ENCODE results near the gene NUSAP1. TPM values are rescaled to one million over a fixed set of nuclear protein-coding genes. Genes with fewer than 3 reads are reported as not detected.

The NUSAP1 gene
- polyA plus RNA-seq, 3 donors, result 2.4 to 4.0 (median 3.5) TPM

DNA sequence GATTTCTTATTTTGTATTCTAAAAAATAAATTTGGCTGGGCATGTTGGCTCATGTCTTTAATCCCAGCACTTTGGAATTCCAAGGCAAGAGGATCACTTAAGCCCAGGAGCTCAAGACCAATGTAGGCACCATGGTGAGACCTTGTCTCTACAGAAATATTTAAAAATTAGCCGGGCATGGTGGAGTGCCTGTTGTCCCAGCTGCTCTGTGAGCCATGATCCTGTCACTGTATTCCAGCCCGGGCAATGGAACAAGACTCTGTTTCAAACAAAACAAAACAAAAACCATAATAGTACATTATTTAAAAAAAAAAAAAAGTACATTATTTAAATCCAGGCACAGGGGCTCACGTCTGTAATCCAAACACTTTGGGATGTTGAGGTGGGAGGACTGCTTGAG is 78.8 kb downstream of the NUSAP1 start:
- H3K9me3 ChIP-seq (replicated peaks in 1 of 2; ENCODE audit: control insufficient read depth in 1 of 2, insufficient read depth in 1 of 2, low read length in 2 of 2), result no peaks in the 10 kb centered on the region
- no peaks in the 10 kb centered on the region for H3K36me3 ChIP-seq (replicated peaks in 1 of 2; ENCODE audit: control insufficient read depth in 1 of 2, insufficient read depth in 2 of 2, low read length in 2 of 2)
- no peak overlapping the region for H3K27ac ChIP-seq (ENCODE audit: low read depth in 1 of 2, low read length in 2 of 2)
- H3K79me2 ChIP-seq (ENCODE audit: insufficient read depth, low read length), result peaks cover 13% of the 10 kb centered on the region
- no peak overlapping the region for H3K4me2 ChIP-seq (replicated peaks; ENCODE audit: extremely low read depth, low read length, poor library complexity, severe bottlenecking)
- Mint-ChIP-seq H3K4me1 (peaks cover 43% of the 10 kb centered on the region), H3K27ac (no peak overlapping the region), H3K27me3 (ENCODE audit: low read depth in 3 of 3) (peaks cover 0 to 2% (median 0%) of the 10 kb centered on the region in 3 donors), H3K9me3 (peaks cover 0 to 1% (median 0%) of the 10 kb centered on the region in 7 donors), H3K36me3 (peaks cover 0 to 4% of the 10 kb centered on the region in 2 donors), H3K4me3 (no peak overlapping the region)
- H3K27me3 ChIP-seq (ENCODE audit: control insufficient read depth in 2 of 2, insufficient read depth in 2 of 2, low read length in 2 of 2), result no peaks in the 10 kb centered on the region
- intact Hi-C loops (cut with micrococcal nuclease), result loop anchor here (5.0 to 10.0 kb wide), 2 partner anchors 127 to 294 kb away; partner anchors contain the start of gene INO80 (in 1 of the 2)
- no peaks in the 10 kb centered on the region for H4K20me1 ChIP-seq (ENCODE audit: insufficient read depth, low read length)
- H2AFZ ChIP-seq (ENCODE audit: insufficient read depth, low read depth, low read length, poor library complexity, severe bottlenecking), result no peak overlapping the region
- 100% methylated on average over 1 of the region's 3 CpGs for WGBS (ENCODE audit: insufficient coverage)
- H3K4me3 ChIP-seq (replicated peaks in 1 of 3; ENCODE audit: low read depth in 2 of 3, low read length in 3 of 3), result no peak overlapping the region
- H3K4me1 ChIP-seq (ENCODE audit: control insufficient read depth in 1 of 2, insufficient read depth in 2 of 2, low read length in 2 of 2), result peaks cover 49 to 51% of the 10 kb centered on the region in 2 donors
- TF ChIP-seq, protein P1, sequence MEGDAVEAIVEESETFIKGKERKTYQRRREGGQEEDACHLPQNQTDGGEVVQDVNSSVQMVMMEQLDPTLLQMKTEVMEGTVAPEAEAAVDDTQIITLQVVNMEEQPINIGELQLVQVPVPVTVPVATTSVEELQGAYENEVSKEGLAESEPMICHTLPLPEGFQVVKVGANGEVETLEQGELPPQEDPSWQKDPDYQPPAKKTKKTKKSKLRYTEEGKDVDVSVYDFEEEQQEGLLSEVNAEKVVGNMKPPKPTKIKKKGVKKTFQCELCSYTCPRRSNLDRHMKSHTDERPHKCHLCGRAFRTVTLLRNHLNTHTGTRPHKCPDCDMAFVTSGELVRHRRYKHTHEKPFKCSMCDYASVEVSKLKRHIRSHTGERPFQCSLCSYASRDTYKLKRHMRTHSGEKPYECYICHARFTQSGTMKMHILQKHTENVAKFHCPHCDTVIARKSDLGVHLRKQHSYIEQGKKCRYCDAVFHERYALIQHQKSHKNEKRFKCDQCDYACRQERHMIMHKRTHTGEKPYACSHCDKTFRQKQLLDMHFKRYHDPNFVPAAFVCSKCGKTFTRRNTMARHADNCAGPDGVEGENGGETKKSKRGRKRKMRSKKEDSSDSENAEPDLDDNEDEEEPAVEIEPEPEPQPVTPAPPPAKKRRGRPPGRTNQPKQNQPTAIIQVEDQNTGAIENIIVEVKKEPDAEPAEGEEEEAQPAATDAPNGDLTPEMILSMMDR (IDR thresholded peaks at IDR 0.05), result no peak
- H3K9ac ChIP-seq (ENCODE audit: insufficient read depth, low read length, poor library complexity, severe bottlenecking), result no peak overlapping the region
- no peak for DNase-seq

GRCh38 chr15:41416128-41416741 is 83.6 kb downstream of the NUSAP1 start:
- H3K36me3 Mint-ChIP-seq, result peaks cover 0 to 4% of the 10 kb centered on the region in 2 donors
- Histone ChIP-seq H3K9ac (ENCODE audit: insufficient read depth, low read length, poor library complexity, severe bottlenecking) (peak overlapping the region; percentile 82), H3K27me3 (ENCODE audit: control insufficient read depth in 2 of 2, insufficient read depth in 2 of 2, low read length in 2 of 2) (no peaks in the 10 kb centered on the region), H3K36me3 (replicated peaks in 1 of 2; ENCODE audit: control insufficient read depth in 1 of 2, insufficient read depth in 2 of 2, low read length in 2 of 2) (no peaks in the 10 kb centered on the region), H4K20me1 (ENCODE audit: insufficient read depth, low read length) (peaks cover 36% of the 10 kb centered on the region), H3K79me2 (ENCODE audit: insufficient read depth, low read length) (peaks cover 61% of the 10 kb centered on the region), H3K4me2 (replicated peaks; ENCODE audit: extremely low read depth, low read length, poor library complexity, severe bottlenecking) (peak overlapping the region; percentile 98), H3K27ac (ENCODE audit: low read depth in 1 of 2, low read length in 2 of 2) (peak overlapping the region; percentile 81 to 93), H3K4me3 (replicated peaks in 1 of 3; ENCODE audit: low read depth in 2 of 3, low read length in 3 of 3) (peak overlapping the region; percentile 70 to 98 (median 91)), H2AFZ (ENCODE audit: insufficient read depth, low read depth, low read length, poor library complexity, severe bottlenecking) (peak overlapping the region; percentile 94), H3K9me3 (replicated peaks in 1 of 2; ENCODE audit: control insufficient read depth in 1 of 2, insufficient read depth in 1 of 2, low read length in 2 of 2) (no peaks in the 10 kb centered on the region), H3K4me1 (ENCODE audit: control insufficient read depth in 1 of 2, insufficient read depth in 2 of 2, low read length in 2 of 2) (peaks cover 20 to 34% of the 10 kb centered on the region in 2 donors)
- no peak for DNase-seq
- peak overlapping the region; percentile 92 to 97 (median 96) for H3K27ac Mint-ChIP-seq
- H3K4me1 Mint-ChIP-seq, result peaks cover 30% of the 10 kb centered on the region
- H3K4me3 Mint-ChIP-seq, result peak overlapping the region; percentile 99 to 100
- peaks cover 0 to 2% (median 0%) of the 10 kb centered on the region in 3 donors for H3K27me3 Mint-ChIP-seq (ENCODE audit: low read depth in 3 of 3)
- H3K9me3 Mint-ChIP-seq, result peaks cover 0 to 1% (median 0%) of the 10 kb centered on the region in 7 donors
- 24% methylated on average over 16 of the region's 20 CpGs for WGBS (ENCODE audit: insufficient coverage)
- TF ChIP-seq, protein P1 (IDR thresholded peaks at IDR 0.05), result no peak
- intact Hi-C loops (cut with micrococcal nuclease), result loop anchor here (5.0 to 10.0 kb wide), 2 partner anchors 84 to 131 kb away; partner anchors contain the start of genes NUSAP1 (in 2 of the 2) and OIP5 (in 2 of the 2)

Data from CD14-positive monocyte (primary cell).